SK-N-SH (cell line): ENCODE data around the gene BRINP2. TPM values are rescaled to one million over a fixed set of nuclear protein-coding genes. Genes with fewer than 3 reads are reported as not detected.

Experiments used
- CTCF ChIA-PET: fragments of 300-600, 350-600 bp; formaldehyde crosslinking; extraction: SDS; loops from one replicate; lab custom pipeline; 2021; lab: Yijun Ruan, JAX
- POLR2A ChIA-PET: fragments of 350-600 bp; sonication (Branson Sonifier 250); formaldehyde crosslinking; extraction: SDS; loops from one replicate; lab custom pipeline; 2020; ENCODE audit warnings: antibody characterized with exemption, inconsistent platforms; lab: Yijun Ruan, JAX
- DNase-seq: peaks from one replicate; pipeline ENCODE4 v3.0.0; 2012
- H2AFZ ChIP-seq: fragments of 200-600 bp; sonication (generic); 2 replicates; pipeline ENCODE4 v1.8.1; 2016; ENCODE audit warnings: antibody characterized with exemption, mild to moderate bottlenecking, low read depth
- H3F3A ChIP-seq: fragments of 200-600 bp; sonication (generic); replicated peaks from 2 replicates; pipeline ENCODE3; 2016; ENCODE audit warnings: antibody characterized with exemption, mild to moderate bottlenecking; ENCODE audit not compliant: insufficient read depth
- H3K27ac ChIP-seq, 2 experiments: fragments of 200-500 bp in 1 of 2; fragments of 200-600 bp in 1 of 2; sonication (Bioruptor generic) in 1 of 2; sonication (generic), shearing (Covaris generic) in 1 of 2; 2 replicates each; pipeline versions ENCODE4 v1.5.1 to v1.6.1; 2014 to 2016; ENCODE audit warnings: low read depth in 2 of 2, inconsistent platforms in 1 of 2, low read length in 1 of 2, mild to moderate bottlenecking in 1 of 2, mixed read lengths in 1 of 2
- H3K27me3 ChIP-seq: fragments of 200-600 bp; sonication (generic), shearing (Covaris generic); 2 replicates; pipeline ENCODE4 v1.6.1; 2016; ENCODE audit warnings: mixed run types; ENCODE audit not compliant: insufficient read depth
- H3K36me3 ChIP-seq, 2 experiments: fragments of 200-500 bp in 1 of 2; fragments of 200-600 bp in 1 of 2; sonication (Bioruptor generic) in 1 of 2; sonication (generic) in 1 of 2; replicated peaks in 1 of 2; 2 replicates each; pipeline versions ENCODE3 to v1.5.1; 2014 to 2016; ENCODE audit warnings: low read length in 1 of 2, mild to moderate bottlenecking in 1 of 2; ENCODE audit not compliant: insufficient read depth in 2 of 2, control insufficient read depth in 1 of 2
- H3K4me1 ChIP-seq, 2 experiments: fragments of 200-500 bp in 1 of 2; fragments of 200-600 bp in 1 of 2; sonication (Bioruptor generic) in 1 of 2; sonication (generic), shearing (Covaris generic) in 1 of 2; 2 replicates each; pipeline versions ENCODE4 v1.5.1 to v1.6.1; 2014 to 2016; ENCODE audit warnings: low read depth in 1 of 2, low read length in 1 of 2, mixed run types in 1 of 2; ENCODE audit not compliant: insufficient read depth in 2 of 2, control insufficient read depth in 1 of 2
- H3K4me2 ChIP-seq: fragments of 200-600 bp; sonication (generic), shearing (Covaris generic); 2 replicates; pipeline ENCODE4 v1.6.1; 2017; ENCODE audit warnings: mixed run types
- H3K4me3 ChIP-seq, 2 experiments: fragments of 200-500 bp in 1 of 2; fragments of 200-600 bp in 1 of 2; sonication (Bioruptor generic) in 1 of 2; sonication (generic), shearing (Covaris generic) in 1 of 2; 2 replicates each; pipeline versions ENCODE4 v1.5.1 to v1.8.1; 2014 to 2016; ENCODE audit warnings: low read depth in 2 of 2, inconsistent platforms in 1 of 2, low read length in 1 of 2, mild to moderate bottlenecking in 1 of 2, mixed read lengths in 1 of 2, moderate library complexity in 1 of 2
- H3K79me2 ChIP-seq: fragments of 200-600 bp; sonication (generic); 2 replicates; pipeline ENCODE4 v1.8.1; 2017; ENCODE audit warnings: mild to moderate bottlenecking; ENCODE audit not compliant: insufficient read depth
- H3K9ac ChIP-seq: fragments of 200-600 bp; sonication (generic); 2 replicates; pipeline ENCODE4 v1.6.1; 2017; ENCODE audit warnings: mixed run types
- H3K9me2 ChIP-seq: fragments of 200-600 bp; sonication (generic); 2 replicates; pipeline ENCODE4 v1.6.1; 2017; ENCODE audit warnings: mixed run types
- H3K9me3 ChIP-seq: fragments of 200-600 bp; sonication (generic); 2 replicates; pipeline ENCODE4 v1.6.1; 2017; ENCODE audit warnings: mixed run types, mild to moderate bottlenecking, moderate library complexity
- H4K20me1 ChIP-seq: fragments of 200-600 bp; sonication (generic); 2 replicates; pipeline ENCODE4 v1.6.1; 2017; ENCODE audit warnings: mild to moderate bottlenecking, mixed run types; ENCODE audit not compliant: insufficient read depth
- CHD2 ChIP-seq: fragments of 150-350 bp; IDR thresholded peaks from 2 replicates; pipeline ENCODE4 v1.6.1; 2018; ENCODE audit warnings: low read length; ENCODE audit not compliant: partially characterized antibody
- CTCF ChIP-seq: fragments of 200-600 bp; sonication (generic); IDR thresholded peaks from 2 replicates; pipeline ENCODE4 v1.6.1; 2017; ENCODE audit warnings: antibody characterized with exemption, mild to moderate bottlenecking, moderate library complexity
- ELF1 ChIP-seq: IDR thresholded peaks from 2 replicates; pipeline ENCODE4 v1.4.0; 2012
- EZH2phosphoT487 ChIP-seq: fragments of 200-600 bp; sonication (generic); IDR thresholded peaks from 2 replicates; pipeline ENCODE4 v1.6.1; 2017; ENCODE audit warnings: low read depth, mixed run types, mild to moderate bottlenecking, antibody characterized with exemption, moderate library complexity, borderline replicate concordance
- FOSL2 ChIP-seq: IDR thresholded peaks from 2 replicates; pipeline ENCODE4 v1.4.0; 2012; ENCODE audit warnings: low read depth, mild to moderate bottlenecking, moderate library complexity, borderline replicate concordance
- GABPA ChIP-seq: IDR thresholded peaks from 2 replicates; pipeline ENCODE4 v1.4.0; 2012; ENCODE audit warnings: low read depth, mild to moderate bottlenecking
- IRF3 ChIP-seq: fragments of 150-350 bp; IDR thresholded peaks from 2 replicates; pipeline ENCODE4 v1.6.1; 2016; ENCODE audit warnings: mild to moderate bottlenecking, low read depth, low read length
- MAX ChIP-seq: IDR thresholded peaks from 2 replicates; pipeline ENCODE4 v1.4.0; 2012; ENCODE audit warnings: low read depth
- MEF2A ChIP-seq: IDR thresholded peaks from 2 replicates; pipeline ENCODE4 v1.4.0; 2012; ENCODE audit warnings: low read depth, borderline replicate concordance
- NRF1 ChIP-seq: IDR thresholded peaks from 2 replicates; pipeline ENCODE4 v1.6.1; 2012; ENCODE audit warnings: low read depth, mild to moderate bottlenecking, low read length
- POLR2AphosphoS5 ChIP-seq: IDR thresholded peaks from 2 replicates; pipeline ENCODE4 v1.6.1; 2012; ENCODE audit warnings: low read depth, low read length
- RAD21 ChIP-seq: IDR thresholded peaks from 2 replicates; pipeline ENCODE4 v1.6.1; 2012; ENCODE audit warnings: mild to moderate bottlenecking, low read length
- RFX5 ChIP-seq: IDR thresholded peaks from 2 replicates; pipeline ENCODE4 v1.6.1; 2012; ENCODE audit warnings: mild to moderate bottlenecking, improper control_type of control experiment, low read length
- SIN3A ChIP-seq: IDR thresholded peaks from 2 replicates; pipeline ENCODE4 v1.6.1; 2012; ENCODE audit warnings: low read depth, mild to moderate bottlenecking, low read length, moderate library complexity, borderline replicate concordance
- SMC3 ChIP-seq: IDR thresholded peaks from 2 replicates; pipeline ENCODE4 v1.6.1; 2012; ENCODE audit warnings: low read depth, low read length, improper control_type of control experiment
- TAF1 ChIP-seq: IDR thresholded peaks from 2 replicates; pipeline ENCODE4 v1.6.1; 2012; ENCODE audit warnings: low read depth, mild to moderate bottlenecking, low read length, moderate library complexity, borderline replicate concordance
- TCF12 ChIP-seq: IDR thresholded peaks from 2 replicates; pipeline ENCODE4 v1.4.0; 2012
- TEAD4 ChIP-seq: IDR thresholded peaks from 2 replicates; pipeline ENCODE4 v1.4.0; 2012; ENCODE audit warnings: mild to moderate bottlenecking, borderline replicate concordance; ENCODE audit not compliant: insufficient read depth
- YY1 ChIP-seq: IDR thresholded peaks from 2 replicates; pipeline ENCODE4 v1.4.0; 2012; ENCODE audit warnings: low read depth, mild to moderate bottlenecking
- WGBS: methylation state at CpG from one replicate; pipeline ENCODE4 v1.1.6; 2017; ENCODE audit warnings: low lambda C conversion rate; 5-methylcytosine and 5-hydroxymethylcytosine counted together
- polyA plus RNA-seq, 3 experiments: library from polyadenylated mRNA; depleted of rRNA; stranded (reverse); fragments of >200 nt; gene quantifications; 2 replicates each; pipeline ENCODE4 v1.2.3, GENCODE V29; 2012

The BRINP2 gene
- polyA plus RNA-seq, 1 of the 3 experiments (the other 2 are of a cell fraction), result 0.12 TPM

DNA sequence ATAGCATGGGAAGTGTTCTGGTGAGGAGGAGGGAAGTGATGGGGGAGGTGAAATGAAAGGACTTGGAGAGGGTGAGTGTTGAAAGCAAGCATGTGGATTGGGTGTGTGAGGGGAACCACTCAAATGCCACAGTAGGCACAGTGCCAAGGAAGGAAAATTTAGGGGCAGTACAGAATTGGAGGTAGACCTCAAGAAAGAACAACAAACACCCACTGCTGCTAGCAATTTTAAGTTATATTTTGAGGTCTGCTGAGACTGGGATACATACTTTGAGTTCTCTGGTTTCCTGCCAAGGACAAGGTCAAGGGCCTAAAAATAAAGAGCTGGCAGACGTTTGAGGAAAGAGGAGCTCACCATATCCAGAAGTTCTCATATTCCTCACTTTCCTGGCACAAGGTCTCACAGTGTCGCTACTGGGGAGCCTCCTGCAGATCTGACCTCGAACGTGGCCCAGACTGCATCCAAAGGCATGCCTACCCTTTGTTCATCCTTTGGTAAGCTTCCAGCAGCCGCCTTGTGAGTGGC is 104.0 kb downstream of the BRINP2 start:
- no peaks in the 10 kb centered on the region for H3K9me2 ChIP-seq
- no peaks in the 10 kb centered on the region for H4K20me1 ChIP-seq
- H3F3A ChIP-seq, result no peaks in the 10 kb centered on the region
- no peak overlapping the region for H2AFZ ChIP-seq
- POLR2A ChIA-PET, result no interaction called here
- H3K27me3 ChIP-seq, result no peaks in the 10 kb centered on the region
- TF ChIP-seq RFX5 (no peak), MAX (no peak), CHD2 (no peak), YY1 (no peak), TEAD4 (no peak), FOSL2 (no peak), IRF3 (no peak), MEF2A (no peak), RAD21 (no peak), TCF12 (no peak)
- H3K4me2 ChIP-seq, result no peak overlapping the region
- H3K9ac ChIP-seq, result no peak overlapping the region
- H3K4me3 ChIP-seq, result no peak overlapping the region
- peaks cover 0 to 8% of the 10 kb centered on the region in 2 experiments for H3K36me3 ChIP-seq
- H3K9me3 ChIP-seq, result no peaks in the 10 kb centered on the region
- no peaks in the 10 kb centered on the region for H3K79me2 ChIP-seq
- DNase-seq, result no peak
- H3K27ac ChIP-seq, result no peak overlapping the region
- peaks cover 0 to 3% of the 10 kb centered on the region in 2 experiments; a peak in 1 of 4 replicates for H3K4me1 ChIP-seq
- CTCF ChIA-PET, result no interaction called here
- WGBS, result 10% methylated on average over 5 of the region's 5 CpGs

DNA sequence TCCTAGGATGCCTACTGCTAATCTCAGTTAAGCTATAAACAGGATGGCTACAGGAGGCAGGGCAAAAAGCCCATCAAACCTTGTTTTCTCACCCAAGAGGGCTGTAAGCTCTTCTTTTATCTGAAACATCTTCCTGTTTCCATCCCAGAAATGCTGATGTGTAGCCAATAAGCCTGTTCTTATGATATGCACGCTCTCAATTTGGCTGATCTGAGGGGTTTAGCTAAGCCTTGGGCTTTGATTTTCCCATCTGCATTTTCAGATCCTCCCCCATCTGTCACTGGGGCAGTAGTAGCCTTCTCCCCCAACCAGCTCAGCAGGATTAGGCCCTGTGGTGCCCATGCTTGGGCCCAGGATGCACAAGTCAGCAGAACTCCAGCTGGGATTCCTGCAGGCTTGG is 105.0 kb downstream of the BRINP2 start:
- Histone ChIP-seq H3F3A (no peaks in the 10 kb centered on the region), H2AFZ (no peak overlapping the region), H3K4me2 (no peak overlapping the region), H3K4me3 (no peak overlapping the region), H3K4me1 (peaks cover 0 to 3% of the 10 kb centered on the region in 2 experiments; a peak in 1 of 4 replicates), H3K79me2 (no peaks in the 10 kb centered on the region), H3K27ac (no peak overlapping the region), H3K27me3 (no peaks in the 10 kb centered on the region), H3K9ac (no peak overlapping the region), H3K9me2 (no peaks in the 10 kb centered on the region), H4K20me1 (no peaks in the 10 kb centered on the region), H3K9me3 (no peaks in the 10 kb centered on the region), H3K36me3 (peaks cover 0 to 8% of the 10 kb centered on the region in 2 experiments)
- ChIA-PET POLR2A (no interaction called here), CTCF (interaction anchor here (1.0 kb wide), 1 partner anchor 505 kb away, joined by 3 read pairs; no protein-coding TSS in a partner anchor)
- DNase-seq, result no peak
- WGBS, result 62% methylated on average over 1 of the region's 1 CpG
- no peak for TF ChIP-seq CTCF
- TF ChIP-seq TAF1, result no peak
- no peak for TF ChIP-seq YY1
- TF ChIP-seq TEAD4, result no peak
- TF ChIP-seq EZH2phosphoT487, result no peak
- TF ChIP-seq ELF1, result no peak
- no peak for TF ChIP-seq SMC3
- TF ChIP-seq NRF1, result no peak
- TF ChIP-seq GABPA, result no peak
- TF ChIP-seq POLR2AphosphoS5, result no peak
- no peak for TF ChIP-seq SIN3A
